GM15510 (cell line): ENCODE data around the gene ACAD10.

ENCODE experiments used
- POLR2A ChIP-seq: IDR thresholded peaks from 3 replicates; pipeline ENCODE4 v1.6.1; 2011; ENCODE audit warnings: borderline replicate concordance; ENCODE audit not compliant: insufficient read length; ENCODE audit errors: extremely low read depth

ACAD10 gene

GRCh38 chr12:111685322-111685810 is 487 bp upstream of the ACAD10 start:
- TF ChIP-seq POLR2A: no peak

DNA sequence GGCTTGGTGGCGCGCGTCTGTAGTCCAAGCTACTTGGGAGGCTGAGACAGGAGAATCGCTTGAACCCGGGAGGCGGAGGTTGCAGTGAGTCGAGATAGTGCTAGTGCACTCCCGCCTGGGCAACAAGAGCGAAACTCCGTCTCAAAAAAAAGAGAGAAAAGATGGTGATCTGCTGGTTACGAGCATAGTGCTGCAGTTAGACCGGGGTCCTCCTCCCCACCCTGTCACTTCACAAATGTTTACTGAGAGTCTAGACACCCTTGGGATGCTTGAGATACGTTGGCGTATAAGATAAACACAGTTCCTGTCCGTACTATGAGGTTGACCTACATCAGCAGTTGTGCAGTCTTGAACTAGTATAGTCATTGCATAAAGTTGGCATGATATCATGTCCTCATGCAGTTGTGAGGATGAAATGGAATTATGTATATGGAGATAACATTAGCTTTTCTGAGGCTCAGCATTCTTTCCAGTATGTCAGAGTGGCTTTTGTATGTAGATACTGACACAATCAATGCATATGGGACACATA is 787 bp downstream of the ACAD10 start:
- no peak for TF ChIP-seq POLR2A

DNA sequence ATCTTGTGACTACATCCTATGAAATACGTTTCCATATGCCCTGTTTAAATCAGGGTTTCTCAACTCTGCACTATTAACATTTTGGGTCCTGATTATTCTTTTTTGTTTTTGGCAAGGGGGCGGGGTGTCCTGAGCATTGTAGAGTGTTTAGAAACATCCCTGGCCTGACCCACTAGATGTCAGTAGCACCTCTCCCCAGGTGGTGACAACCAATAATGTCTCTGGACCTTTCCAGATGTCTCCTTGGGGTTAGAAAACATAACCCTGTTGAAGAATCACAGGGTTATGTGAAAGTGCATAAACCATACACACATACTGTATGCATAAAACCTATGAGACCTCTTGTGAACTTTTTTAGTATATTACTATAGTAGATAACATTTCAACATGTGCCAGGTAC is 1.4 kb downstream of the ACAD10 start:
- TF ChIP-seq POLR2A: no peak

DNA sequence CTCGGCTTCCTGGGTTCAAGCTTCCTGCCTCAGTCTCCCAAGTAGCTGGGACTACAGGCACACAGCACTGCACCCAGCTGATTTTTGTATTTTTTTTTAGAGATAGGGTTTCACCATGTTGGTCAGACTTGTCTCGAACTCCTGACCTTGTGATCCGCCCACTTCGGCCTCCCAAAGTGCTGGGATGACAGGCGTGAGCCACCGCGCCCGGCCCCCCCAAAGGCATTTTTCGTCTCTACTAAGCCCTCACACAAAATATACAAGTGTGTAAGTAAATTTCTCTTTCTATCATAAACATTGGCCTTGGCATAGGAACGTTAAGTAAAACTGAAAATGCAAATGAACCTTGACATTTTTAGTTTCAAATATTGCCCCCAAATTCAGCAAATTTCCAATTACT is 2.1 kb downstream of the ACAD10 start:
- no peak for TF ChIP-seq POLR2A

DNA sequence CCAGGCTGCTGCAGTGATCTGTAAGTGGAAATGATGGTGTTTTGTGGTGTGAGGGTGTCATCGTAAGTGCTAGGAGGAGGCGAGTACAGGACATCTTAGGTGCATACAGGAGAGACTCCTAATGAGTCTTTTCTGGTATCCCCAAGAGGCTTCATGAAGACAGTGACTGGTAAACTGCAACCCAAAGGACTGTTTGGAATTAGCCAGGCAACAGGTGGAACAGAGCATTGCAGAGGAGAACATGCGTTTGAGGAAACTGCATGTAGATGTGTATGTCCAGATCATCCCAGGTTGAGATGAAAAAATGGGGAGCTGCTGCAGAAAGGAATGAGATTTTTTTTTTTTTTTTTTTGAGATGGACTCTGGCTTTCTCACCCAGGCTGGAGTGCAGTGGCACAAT is 5.4 kb downstream of the ACAD10 start:
- no peak for TF ChIP-seq POLR2A

DNA sequence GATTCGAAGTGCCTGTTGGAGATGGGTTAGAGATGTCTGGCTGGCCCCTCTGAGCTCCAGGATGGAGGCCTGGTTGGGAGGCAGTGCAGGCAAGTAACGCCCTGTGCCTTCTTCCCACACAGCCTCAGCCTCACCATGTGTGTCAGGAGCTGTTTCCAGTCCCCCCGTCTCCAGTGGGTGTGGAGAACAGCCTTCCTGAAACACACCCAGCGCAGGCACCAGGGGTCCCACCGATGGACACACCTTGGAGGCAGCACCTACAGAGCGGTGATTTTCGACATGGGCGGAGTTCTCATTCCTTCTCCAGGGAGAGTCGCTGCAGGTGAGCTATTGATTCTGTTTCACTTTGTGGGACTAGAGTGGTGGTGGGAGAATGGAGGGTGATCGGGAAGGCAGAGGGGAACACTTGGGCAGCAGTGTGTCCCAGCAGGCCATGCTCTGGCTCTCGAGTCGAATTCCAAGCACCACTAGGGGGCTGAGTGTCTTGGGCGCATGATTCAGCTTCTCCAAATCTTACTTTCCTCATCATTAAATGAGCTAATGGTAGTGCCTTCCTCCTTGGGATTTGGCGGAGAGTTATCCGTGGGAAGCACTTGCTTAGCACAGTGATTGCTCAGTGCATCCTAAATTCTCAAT is 6.8 kb downstream of the ACAD10 start:
- TF ChIP-seq POLR2A: no peak

- TF ChIP-seq POLR2A: no peak
Observed at GRCh38 chr12:111693818-111694217, 8.0 kb downstream of the ACAD10 start.

DNA sequence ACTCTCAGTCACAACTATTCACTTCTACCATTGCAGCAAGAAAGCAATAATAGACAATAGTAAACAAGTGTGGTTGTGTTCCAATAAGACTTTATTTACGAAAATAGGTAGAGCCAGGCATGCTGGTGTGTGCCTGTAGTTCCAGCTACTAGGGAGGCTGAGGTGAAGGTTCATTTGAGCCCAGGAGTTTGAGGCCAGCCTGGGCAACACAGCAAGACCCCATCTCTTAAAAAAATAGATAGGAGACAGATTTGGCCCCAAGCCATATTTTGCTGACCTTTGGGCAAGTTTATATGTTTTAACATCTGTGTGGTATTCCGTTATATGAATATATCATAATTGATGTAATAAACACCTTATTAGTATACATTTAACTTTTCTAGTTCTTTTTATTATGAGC is 14.1 kb downstream of the ACAD10 start:
- no peak for TF ChIP-seq POLR2A

DNA sequence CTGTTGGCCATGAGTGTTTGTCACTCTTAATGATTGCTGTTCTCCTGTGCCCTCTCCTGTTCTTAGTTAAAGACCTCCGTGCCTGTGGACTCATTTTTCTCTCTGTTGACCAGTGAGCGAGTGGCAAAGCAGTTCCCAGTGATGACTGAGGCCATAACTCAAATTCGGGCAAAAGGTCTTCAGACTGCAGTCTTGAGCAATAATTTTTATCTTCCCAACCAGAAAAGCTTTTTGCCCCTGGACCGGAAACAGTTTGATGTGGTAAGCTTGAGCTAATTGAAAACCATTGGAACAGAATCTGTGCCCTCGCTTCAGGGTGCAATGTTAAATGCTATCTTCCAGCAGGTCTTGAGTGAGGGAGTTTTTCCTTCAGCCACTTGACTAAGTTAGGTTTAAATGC is 19.8 kb downstream of the ACAD10 start:
- no peak for TF ChIP-seq POLR2A

DNA sequence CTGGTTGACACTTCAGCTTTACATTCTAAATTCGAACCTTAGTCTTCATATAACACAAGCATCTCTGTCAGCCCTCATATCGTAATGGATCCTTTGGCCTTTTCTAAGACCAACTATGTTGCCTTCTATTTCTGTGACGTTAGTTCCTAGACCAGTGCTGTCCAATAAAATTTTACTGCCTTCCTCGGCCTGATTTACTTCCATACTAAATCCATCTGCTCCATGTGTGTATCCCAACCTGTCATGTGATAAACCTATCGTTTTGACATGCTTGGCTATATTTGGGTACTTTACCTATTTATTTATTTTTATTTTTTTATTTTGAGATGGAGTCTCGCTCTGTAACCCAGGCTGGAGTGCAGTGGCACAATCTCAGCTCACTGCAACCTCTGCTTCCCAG is 20.3 kb downstream of the ACAD10 start:
- no peak for TF ChIP-seq POLR2A

DNA sequence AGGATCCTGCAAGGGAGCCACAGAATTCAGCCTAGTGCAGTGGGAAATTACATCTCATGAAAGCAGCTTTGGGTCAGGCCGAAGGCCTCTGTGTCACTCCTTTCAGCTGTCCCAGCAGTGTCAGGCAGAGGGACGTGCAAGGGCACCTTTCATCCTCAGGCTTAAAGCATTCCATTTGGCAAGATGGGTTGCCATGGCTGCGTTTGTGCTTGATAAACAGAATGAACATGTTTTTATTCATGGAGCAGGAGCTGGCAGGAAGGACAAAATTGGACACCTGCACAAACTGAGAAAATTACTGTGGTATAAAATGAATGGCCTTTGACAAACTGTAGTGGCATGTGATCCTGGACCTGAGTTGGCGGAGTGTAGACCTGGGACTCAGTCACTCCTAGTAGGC is 29.4 kb downstream of the ACAD10 start:
- no peak for TF ChIP-seq POLR2A

DNA sequence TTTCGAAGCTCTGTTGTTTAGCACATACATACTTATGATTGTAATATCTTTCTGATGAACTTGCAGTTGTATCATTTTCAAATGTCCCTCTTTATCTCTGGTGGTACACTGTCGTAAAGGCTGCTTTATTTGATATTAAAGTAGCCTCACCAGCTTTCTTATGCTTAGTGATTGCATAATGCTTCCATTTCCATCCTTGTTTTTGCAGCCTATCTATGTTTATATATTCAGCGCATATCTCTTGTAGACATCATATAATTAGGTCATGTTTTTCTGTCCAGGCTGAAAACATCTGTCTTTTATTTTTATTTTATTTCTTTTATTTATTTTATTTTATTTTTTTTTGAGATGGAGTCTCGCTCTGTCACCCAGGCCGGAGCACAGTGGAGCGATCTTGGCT is 34.6 kb downstream of the ACAD10 start:
- no peak for TF ChIP-seq POLR2A

GRCh38 chr12:111728795-111729194 is 42.9 kb downstream of the ACAD10 start:
- TF ChIP-seq POLR2A: no peak

DNA sequence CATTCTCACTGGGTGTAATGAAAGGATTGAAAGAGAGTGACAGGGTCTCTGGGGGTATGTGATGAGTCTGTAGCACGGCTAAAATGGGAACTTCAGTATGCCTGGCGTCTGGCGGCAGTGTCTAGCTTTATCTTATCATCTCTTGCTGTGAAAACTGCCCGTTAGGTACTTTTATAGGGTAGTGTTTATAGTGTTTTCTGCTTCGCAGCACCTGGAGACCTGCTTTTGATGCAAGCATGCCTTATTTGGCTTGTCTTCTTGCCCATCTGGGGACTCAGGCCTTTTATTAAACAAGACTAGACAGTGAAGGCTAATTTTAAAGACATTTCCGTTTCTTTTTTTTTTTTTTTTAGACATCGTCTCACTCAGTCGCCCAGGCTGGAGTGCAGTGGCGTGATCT is 44.6 kb downstream of the ACAD10 start:
- TF ChIP-seq POLR2A: no peak

GRCh38 chr12:111732786-111733185 is 46.9 kb downstream of the ACAD10 start:
- no peak for TF ChIP-seq POLR2A

DNA sequence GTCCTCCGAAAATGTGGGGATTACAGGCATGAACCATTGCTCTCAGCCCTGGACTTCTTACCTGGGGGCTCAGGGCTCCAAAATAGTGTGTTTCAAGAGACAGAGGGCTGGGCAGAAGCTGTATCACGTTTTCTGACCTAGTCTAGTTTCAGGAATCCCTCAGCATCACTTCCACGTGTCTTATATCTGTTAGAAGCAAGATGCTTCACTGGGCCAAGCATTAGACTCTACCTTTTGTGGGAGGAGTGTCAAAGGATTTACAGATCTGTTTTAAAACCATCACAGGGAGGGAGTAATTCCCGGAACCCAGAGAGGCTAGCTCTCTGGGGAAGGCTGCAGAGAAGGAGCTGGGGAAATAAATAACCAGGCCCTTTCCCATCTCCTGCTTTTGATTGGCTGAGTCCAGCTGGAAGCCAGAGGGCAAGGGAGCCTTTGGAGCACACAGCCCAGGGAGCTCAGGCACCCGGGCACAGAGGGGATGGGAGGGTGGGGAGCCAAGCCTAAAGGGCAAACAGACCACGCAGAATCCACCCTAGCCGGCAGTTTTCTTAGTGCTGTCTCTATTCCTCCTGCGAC is 47.6 kb downstream of the ACAD10 start:
- TF ChIP-seq POLR2A: no peak
